GM18520 (cell line): ENCODE data around the gene CHN2.
"Not testable (repeated sequence)": the region's sequence is repeated elsewhere in the genome, so short reads cannot be mapped to it uniquely, and the experiment has no call there.

ENCODE experiments used
- ATAC-seq: cut with Tn5 transposase; IDR thresholded peaks from one replicate; pipeline ENCODE4 v1.9.1; 2021; ENCODE audit not compliant: unreplicated experiment

Gene CHN2

GRCh38 chr7:29189743-29190201 is 4.8 kb upstream of the CHN2 start:
- no peak for ATAC-seq

- ATAC-seq, result no peak
Observed at GRCh38 chr7:29190349-29191045, 4.1 kb upstream of the CHN2 start.

DNA sequence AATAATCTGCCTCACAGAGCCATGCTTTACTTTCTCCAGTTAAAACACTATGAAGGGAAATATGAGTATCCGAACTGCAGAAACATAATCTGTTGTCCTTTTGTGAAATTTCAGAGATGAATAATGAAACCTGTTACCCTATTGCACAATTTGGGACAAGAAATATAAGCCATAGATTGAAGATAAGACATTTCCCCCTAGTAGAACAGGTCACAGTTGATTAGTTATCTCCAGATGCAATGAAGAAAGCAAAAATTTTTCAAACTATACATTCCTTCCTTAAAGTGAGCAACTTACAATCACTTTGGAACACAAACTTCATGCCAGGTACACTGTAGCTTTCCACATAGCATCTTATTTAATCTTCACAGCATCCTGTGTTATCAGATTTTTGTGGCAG is 2.3 kb upstream of the CHN2 start:
- ATAC-seq, result no peak

- ATAC-seq, result no peak
Observed at GRCh38 chr7:29192811-29193210, 1.8 kb upstream of the CHN2 start.

DNA sequence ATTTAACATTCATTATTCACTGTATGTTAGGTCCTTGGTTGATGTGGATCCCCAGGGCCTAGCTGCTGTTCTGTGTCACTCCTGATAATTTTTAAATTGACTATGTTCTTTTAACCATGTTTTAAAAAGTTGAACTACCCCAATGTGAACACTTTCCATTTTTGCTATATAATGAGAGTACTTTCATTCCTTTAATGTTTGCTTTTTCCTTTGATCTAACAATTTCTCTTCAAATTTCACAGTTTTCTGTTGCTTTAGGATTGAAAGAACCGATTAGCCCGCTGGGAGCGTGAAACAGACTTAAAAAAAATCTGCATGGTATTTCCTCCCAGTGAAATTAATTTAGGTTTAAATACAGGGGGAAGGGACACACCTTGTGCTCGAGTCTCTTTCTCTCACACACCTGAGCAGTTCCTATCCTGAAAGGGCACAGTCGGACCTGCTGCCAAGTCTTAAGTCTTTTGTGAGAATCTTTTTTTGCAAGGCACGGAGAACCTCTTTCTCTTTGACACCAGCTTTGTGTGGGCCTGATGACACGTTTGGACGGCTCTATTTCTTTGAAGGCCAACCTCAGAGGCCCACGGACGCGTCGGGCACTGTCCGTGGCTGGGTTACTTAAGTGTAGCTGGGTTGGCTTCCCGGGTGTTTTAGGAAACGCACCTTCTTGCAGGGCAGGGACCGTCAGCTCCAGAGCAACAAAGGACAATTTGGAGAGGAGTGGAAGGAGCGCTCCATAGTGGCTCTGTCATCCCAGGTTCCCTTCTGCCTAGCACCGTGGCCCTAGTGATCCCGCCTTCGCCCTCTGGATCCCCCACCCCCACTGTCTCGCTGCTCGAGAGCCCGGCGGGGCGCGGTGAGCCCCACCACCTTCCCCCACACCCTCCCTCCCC is 1.0 kb upstream of the CHN2 start:
- no peak for ATAC-seq

DNA sequence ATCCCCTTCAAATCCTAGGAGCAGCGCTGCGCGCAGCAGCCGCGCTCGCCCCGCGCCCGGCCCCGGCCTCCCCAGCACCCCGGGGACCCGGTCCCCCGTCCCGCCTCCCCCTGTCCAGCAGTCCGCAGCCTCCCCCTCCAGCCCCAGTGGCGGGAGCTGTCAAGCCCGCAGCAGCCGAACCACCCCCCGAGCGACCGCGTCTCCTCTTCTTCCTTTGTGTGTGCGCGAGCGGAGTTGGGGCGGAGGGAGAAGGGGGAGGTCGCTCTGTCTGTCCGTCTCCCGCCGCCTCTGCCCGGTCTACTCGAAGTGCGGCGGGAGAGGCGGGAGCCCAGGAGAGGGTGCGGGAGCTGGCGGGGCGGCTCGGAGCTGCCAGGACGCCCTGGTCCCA is 375 bp upstream of the CHN2 start:
- ATAC-seq, result no peak

DNA sequence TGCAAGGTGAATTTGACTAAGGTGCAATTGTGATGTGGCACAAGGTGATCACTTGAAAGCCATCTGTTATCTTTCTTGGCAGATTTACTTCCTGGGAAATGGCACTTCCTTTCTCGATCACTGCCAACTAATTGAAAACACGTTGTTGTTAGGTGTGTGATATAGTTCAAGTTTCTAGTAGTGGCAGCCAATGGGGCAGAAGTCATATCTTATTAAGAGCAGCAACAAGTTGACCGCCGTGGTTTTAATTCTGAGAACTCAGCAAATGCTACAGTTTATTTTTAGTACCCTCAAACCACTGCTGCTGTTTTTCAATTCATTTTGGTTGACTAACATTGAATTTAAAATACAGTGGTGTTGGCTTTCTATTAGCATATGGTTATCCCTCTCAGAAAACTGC is 1.6 kb downstream of the CHN2 start:
- ATAC-seq, result no peak

- ATAC-seq, result no peak
Observed at GRCh38 chr7:29196971-29197595, 2.5 kb downstream of the CHN2 start.

GRCh38 chr7:29197916-29198315 is 3.3 kb downstream of the CHN2 start:
- ATAC-seq, result no peak

DNA sequence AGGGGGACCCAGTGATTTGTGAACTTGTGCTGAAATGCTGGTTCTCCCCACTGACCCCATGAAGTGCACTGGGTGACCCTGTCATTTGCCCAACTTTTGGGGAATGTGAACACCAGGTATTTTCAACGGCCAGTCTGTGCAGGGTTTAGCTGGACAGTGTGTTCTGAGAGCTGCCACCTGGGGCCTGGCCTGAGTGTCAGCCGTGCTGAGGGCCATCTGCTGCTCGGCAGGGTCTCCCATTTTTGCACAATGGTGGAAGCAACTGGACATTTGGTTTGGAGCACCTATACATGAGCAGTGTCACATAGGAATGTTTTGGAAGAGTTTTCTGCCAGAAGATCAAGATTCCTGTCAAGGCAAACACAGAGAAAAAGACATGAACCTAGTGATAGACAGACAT is 5.2 kb downstream of the CHN2 start:
- no peak for ATAC-seq

DNA sequence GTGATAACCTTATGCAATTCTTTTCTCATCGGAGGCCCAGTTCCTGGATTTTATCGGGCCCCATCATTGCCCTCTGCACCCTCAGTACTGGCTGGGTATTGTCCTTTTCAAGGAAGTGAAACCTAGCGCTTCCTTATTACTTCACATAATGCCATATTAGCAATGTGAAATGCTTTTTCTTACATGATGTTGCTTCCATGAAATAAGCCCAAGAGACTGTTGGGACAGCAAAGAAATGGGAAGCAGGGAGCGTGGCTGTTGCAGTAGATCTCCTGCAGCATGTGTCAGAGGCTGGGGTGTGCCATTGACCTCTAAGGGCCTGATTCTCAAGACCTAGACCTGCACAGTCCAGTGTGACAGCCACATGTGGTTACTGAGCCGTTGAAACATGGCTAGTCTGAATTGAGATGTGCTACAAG is 8.1 kb downstream of the CHN2 start:
- no peak for ATAC-seq

DNA sequence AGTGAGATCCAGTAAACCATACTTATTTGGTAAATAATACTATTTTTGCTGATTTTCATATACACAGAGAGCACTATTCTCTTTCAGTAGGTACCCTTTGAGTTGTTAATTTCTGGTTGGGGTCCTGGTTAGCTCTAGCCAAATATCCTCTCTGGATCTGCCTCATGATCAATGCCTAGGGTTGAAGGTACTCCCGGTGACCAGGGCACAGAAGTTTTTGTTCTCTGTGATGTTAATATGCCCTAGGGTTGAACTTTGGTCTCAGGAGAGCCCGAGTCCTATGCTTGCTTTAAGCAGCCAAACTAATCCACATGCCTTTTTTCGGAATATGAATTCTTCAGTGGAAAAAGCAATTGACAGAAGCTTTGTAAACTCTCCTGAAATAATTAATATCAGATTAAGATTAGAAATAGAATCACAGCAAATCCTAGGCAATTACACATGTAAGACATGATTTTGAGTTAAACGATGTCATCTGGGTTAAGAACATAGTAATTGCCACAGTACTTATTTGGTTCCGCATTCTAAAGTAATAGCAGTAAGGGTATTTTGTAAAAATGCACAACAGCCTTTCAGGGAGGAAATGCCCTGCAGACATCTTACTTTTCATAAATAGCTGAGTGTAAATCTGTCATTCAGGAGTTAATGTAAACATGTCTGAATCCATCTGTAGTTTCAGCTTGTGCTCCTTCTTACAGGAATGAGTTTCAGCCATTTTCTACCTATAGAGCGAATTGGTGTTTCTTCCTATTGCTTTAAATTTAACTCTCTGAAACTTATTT is 10.1 kb downstream of the CHN2 start:
- no peak for ATAC-seq

GRCh38 chr7:29207162-29207801 is 12.7 kb downstream of the CHN2 start:
- ATAC-seq, result no peak

- ATAC-seq, result no peak
Observed at GRCh38 chr7:29208410-29209250, 14.1 kb downstream of the CHN2 start.

- ATAC-seq, result no peak
Observed at GRCh38 chr7:29209745-29210144, 15.2 kb downstream of the CHN2 start.

GRCh38 chr7:29212736-29213135 is 18.2 kb downstream of the CHN2 start:
- not testable (repeated sequence) for ATAC-seq

- ATAC-seq, result no peak
Observed at GRCh38 chr7:29214056-29214455, 19.5 kb downstream of the CHN2 start.

- no peak for ATAC-seq
Observed at GRCh38 chr7:29214816-29215215, 20.2 kb downstream of the CHN2 start.

DNA sequence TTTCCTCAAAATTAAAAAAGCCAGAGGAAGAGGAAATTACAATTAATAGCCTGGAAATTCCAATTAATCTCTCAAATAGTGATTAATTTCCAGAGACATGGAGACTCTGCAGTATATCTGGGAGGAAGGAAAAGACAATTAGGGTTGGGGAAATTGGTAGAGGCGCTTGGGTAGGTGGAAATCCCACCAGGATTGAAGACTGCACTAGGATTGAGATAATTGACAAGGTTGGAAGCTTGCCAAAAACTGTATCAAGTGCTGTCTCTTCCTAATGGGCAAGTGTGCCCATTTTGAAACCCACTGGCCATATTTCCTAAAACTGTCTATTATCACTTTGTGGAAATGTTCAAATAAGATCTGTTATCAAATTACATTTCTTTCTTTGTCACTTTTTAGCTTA is 21.6 kb downstream of the CHN2 start:
- no peak for ATAC-seq

- ATAC-seq, result no peak
Observed at GRCh38 chr7:29217113-29217512, 22.5 kb downstream of the CHN2 start.
